HG03097 (cell line): ENCODE data around the gene BBOX1.
"Not testable (repeated sequence)": the region's sequence is repeated elsewhere in the genome, so short reads cannot be mapped to it uniquely, and the experiment has no call there.

Source experiments
- ATAC-seq: cut with Tn5 transposase; IDR thresholded peaks from one replicate; pipeline ENCODE4 v1.9.1; 2021; ENCODE audit not compliant: unreplicated experiment, low FRiP score

BBOX1 gene

DNA sequence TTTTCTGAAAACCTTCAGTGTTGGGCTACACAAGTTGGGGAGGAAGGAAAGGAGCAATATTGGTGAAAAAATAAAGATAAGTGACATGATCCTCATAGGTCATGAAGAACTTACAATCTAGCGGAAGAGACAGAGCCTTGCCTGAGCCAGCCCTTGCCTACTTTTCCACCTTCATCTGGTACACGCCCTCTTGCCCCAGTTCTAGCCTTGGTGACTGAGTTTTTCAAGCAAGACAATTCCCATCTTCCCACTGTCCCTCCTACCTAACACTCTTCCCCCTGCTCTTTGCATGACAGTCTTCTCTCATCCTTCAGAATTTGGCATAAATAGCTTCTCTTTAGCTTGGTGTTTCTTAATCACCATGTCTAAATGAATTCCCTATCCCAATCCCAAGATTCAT, 42.6 kb downstream of the BBOX1 start:
- no peak for ATAC-seq

DNA sequence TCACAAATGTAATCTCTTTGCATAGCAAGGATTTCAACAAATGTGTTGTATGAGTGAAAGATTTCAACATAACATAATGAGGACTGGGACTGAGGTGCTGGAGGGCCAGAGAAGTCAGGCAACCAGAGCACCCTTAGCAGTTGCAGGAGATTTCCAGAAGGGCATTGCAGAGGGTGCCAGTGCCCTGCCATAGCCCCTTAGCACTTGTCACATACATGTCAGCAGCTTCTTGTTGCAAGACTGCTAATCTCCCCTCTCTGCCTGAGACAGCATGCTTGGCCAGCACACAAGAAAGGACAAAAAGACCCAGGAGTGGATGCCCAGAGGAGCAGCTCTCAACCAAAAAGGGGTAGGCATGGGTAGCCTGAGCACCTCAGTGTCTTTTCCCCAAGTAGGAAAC, 43.2 kb downstream of the BBOX1 start:
- no peak for ATAC-seq

DNA sequence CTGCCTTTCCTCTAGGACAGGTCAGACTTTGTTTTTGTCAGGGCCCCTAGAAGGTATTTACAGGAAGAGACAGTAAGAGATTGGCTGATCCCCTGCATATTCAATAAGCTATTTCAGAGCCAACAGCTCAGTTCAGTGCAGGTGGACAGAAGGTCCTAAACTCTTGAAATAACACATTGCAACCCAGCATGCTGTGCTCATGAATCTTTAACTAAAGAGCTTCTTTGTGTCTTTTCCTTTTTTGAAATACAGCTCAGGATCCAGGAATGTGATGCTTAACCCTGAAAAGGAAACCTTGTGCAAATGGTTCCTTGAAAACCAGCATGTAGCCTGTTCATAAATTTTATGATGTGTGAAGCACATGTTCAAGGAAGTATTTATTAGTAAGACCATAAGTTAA, 43.9 kb downstream of the BBOX1 start:
- ATAC-seq = no peak

DNA sequence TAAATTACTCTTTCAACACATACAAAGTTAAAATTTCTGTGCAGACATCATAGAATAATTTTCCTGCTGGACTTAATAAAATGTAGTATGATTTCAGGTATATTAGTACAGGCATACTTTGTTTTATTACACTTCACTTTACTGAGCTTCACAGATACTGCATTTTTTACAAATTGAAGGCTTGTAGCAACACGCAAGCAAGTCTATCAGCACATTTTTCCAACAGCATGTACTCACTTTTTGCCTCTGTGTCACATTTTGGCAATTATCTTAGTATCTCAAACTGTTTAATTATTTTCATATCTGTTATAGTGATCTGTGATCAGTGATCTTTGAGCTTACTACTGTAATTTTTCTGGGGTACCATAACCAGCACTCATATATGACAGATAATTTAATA, 44.5 kb downstream of the BBOX1 start:
- ATAC-seq = no peak

DNA sequence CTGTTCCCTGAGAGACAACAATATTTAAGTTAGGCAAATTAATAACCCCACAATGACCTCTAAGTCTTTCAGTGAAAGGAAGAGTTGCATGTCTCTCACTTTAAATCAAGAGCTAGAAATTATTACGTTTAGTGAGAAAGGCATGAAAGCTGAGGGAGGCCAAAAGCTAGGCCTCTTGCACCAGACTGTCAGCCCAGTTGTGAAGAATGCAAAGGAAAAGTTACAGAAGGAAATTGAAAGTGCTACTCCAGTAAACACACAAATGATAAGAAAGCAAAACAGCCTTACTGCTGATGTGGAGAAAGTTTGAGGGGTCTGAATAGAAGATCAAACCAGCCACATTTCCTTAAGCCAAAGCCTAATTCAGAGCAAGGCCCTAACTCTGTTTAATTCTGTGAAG, 45.0 kb downstream of the BBOX1 start:
- ATAC-seq = no peak

DNA sequence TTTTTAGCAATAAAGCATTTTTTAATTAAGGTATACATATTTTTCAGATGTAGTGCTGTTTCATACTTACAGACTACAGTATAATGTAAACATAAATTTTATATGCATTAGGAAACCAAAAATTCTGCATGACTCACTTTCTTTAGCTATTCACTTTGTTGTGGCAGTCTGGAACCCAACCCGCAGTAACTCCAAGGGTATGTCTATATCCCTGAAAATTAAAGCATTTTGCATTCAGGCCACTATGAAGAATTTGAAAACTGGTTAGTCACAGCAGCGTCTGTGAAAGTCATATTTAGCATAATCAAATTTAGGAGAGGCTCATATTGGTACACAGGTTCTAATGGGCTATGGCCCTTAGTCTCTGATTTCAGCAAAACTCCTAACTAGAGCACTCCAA, 46.8 kb downstream of the BBOX1 start:
- ATAC-seq = no peak

DNA sequence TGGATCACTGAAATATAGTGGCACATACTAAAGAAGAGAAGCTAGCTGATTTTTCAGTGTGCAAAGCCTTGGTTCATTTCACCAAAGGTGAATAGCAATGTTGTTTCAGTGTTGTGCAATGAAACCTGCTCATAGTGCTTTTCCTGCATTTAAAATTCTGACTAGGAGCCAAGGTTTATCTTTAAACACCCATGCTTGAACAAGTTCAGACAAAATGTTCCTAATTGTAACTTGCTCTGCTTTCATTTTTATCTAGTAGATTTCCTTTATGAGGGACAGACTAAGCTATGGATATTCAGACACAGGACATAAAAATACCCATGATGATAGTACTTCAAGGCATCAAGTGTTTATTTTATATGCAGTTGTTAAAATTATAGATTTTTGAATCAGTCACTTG, 47.7 kb downstream of the BBOX1 start:
- ATAC-seq = no peak

DNA sequence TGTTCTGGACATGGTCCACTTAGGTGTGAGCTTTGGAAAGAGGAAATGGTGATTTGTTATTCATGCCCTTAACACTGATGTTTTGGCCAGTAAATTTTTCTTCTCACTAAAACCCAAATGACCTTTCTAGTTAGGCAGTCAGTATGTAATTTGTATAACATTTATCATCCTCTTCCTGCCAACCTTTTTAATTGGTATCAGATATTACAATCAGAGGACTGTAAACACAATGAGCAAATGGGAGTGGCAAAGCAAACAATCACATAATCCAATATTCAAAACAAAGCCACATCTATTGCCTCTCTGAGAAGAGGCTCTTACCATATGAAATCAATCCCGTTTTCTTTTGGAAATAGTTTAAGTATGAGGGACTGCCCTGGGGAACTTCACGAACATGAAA, 49.1 kb downstream of the BBOX1 start:
- ATAC-seq = no peak

DNA sequence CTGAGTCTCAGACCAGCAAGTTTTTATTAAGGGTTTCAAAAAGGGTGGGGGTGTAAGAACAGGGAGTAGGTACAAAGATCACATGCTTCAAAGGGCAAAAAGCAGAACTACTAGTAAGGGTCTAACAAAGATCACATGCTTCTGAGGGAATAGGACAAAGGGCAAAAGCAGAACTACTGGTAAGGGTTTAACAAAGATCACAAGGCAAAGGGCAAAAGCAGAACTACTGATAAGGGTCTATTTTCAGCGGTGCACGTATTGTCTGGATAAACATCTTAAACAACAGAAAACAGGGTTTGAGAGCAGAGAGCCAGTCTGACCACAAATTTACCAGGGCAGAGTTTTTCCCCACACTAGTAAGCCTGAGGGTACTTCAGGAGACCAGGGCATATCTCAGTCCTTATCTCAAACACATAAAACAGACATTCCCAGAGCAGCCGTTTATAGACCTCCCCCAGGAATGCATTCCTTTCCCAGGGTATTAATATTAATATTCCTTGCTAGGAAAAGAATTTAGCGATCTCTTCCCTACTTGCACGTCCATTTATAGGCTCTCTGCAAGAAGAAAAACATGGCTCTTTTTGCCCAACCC, 49.8 kb downstream of the BBOX1 start:
- ATAC-seq = not testable (repeated sequence)

DNA sequence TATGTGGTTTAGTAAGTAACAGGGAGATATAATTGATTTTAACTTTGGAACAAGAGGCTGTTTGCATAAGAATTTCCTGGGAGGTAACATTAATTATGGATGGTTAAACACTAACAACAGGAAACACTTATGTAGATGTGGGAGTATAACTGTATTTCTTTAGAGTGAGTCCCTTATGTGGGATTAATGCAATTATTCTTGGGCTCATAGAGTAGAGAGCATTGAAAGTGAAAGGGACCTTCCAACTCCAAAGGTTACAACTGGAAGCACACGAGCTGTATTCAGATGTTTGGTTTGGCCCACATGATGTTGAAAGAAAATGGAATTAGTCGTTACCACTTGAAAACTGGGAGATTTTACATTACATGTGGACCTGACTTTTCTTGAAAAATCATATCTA, 53.5 kb downstream of the BBOX1 start:
- no peak for ATAC-seq

DNA sequence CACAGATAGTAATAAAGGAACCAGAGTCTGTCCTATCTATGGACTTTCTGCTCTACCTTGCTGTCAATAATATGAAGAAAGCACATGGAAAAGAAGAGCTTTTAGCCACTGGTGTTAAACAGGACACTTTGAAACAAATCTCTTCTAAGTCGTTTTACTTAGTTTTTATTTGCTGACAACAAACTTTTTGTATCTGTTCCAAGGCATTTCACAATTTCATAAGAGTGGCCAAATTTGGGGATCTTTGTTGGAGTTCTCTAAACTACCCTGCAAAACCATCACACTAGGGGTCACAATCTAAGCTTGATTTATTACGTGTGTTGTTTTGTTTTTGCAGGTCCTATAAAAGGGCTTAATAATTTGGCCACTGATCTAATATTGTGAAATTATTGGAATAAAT, 54.4 kb downstream of the BBOX1 start:
- ATAC-seq = no peak

DNA sequence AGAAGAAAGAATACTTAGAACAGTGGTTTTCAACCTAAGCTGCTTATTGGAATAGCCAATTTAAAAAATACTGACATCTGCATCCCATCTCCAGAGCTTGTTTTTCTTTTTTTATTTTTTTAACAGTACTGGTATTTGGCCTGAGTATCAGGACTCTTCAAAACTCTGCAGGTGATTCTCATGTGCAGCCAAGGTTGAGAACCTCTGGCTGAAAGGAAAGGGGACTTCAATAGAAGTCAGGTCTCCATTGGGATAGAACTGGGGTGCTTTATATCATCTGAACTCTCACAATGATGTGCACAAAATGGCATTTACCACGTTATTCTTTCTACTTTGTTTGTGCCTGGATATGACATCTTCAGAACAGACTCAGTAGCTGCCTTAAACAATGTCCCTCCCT, 55.3 kb downstream of the BBOX1 start:
- ATAC-seq = no peak

DNA sequence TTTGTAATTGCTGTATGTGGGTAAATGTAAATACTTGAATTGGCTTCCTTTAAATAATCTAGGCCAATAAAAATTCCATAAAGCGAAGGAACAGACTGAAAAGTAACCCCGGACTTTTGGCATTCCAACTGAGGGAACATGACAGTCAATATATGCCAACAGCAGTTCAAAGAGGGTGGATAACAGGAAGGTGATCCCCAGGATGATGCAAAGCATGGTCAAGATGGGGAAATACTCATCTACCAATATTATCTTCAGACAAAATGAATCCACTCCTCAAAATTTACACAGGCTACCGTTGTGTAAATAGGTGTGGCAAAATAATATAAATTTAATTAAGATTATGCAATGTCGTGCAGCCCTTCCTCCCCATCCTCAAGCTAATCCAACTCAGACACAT, 56.9 kb downstream of the BBOX1 start:
- ATAC-seq = no peak

DNA sequence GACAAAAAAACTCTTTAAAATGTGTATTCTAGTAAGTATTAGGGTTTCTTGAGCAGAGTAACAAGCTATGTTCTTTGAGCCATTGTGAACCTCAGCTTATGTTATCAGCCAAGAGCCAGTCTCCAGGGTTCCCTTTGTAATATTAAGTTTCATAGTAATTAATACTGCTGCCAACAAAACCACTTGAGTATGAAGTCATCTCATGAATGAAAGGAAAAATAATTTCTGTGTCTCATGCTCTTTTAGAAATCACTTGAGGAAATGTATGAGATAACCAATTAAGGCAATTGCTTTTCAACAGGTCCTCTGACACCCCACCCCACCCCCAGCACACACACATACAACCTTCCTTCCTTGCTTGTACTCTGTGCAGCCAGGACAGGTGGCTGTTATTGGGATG, 59.9 kb downstream of the BBOX1 start:
- no peak for ATAC-seq

DNA sequence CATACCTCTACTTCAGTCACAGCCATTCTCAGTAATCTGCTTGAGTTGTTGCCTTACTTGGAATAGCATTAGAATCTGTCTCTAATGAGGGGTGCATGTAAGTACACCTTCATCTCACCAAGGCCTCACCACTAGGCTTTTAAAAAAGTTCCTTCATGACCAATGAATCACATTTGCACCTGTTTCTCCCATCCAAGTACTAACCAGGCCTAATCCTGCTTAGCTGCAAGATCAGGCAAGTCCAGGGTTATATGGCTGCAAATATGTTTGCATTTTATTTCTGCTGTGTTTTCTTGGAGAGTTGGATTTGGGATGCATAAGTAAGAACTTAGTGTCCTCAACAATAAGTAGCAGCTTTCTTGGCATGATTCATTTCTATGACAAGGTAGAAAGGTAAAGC, 66.9 kb downstream of the BBOX1 start:
- no peak for ATAC-seq

DNA sequence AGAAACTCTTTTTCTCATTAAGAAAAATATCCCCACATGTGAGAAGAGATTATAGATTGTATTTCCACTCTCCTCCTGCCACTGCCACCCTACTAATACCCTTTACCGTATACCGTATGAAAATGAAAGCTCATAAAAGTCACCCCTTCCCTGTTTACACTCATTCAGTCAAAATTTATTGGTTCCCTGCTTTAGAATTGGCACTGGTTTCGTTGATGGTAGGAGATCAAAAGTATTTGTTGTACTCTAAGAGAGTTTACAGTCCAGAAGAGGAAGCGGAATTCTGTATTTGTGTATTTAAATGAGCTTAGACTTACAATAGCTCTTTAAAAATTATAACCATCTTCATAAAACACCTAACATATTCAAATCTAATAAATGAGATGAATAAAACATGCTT, 68.2 kb downstream of the BBOX1 start:
- no peak for ATAC-seq

DNA sequence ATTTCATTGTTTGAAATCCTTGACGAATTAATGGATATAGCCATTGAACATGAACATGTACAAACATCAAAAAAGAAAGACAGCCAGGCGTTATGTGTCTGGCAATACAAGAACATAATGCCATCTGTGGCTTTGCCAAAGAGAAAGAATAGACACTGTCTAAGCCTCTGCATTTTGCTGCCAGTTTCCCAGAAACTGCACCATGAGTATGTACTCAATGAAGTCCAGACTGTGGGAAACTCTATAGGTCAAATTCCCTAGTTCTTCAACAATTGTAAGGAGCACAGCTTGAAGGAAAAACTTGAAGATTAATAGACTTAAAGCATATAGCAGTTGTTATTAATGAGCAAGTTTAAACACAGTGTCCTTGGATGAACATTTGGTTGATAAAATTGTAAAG, 71.3 kb downstream of the BBOX1 start:
- no peak for ATAC-seq

DNA sequence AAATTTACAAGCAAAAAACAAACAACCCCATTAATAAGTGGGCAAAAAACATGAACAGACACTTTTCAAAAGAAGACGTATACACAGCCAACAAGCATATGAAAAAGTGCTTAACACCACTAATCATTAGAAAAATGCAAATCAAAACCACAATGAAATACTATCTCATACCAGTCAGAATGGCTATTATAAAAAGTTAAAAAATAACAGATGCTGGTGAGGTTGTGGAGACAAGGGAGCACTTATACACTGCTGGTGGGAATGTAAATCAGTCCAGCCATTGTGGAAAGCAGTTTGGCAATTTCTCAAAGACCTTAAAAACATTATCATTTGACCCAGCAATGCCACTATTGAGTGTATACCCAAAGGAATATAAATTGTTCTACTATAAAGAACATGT, 72.3 kb downstream of the BBOX1 start:
- ATAC-seq = no peak

DNA sequence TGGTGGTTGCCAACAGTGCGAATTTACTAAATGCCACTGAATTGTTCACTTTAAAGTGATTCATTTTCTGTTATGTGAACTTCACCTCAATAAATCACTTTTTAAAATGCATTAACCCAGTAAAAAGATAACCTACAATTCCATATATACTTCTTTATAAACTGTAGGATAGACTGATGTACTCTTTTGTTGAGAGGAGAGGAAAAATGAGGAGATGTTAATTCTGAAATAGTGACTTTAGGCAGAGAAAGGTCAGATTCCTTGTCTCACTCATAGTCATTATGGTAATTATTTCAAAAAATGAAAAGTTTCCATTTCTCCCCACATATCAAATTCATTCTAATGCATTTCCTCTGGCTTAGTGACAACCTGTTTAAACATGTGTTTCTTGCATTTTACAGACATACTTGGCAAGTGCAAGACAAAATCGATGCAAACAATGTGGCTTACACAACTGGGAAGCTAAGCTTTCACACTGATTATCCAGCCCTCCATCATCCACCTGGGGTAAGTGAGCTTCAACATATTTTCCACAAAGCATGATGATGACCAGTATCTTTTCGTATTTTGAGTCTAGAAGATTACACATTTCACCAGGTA, 74.5 kb downstream of the BBOX1 start:
- no peak for ATAC-seq

DNA sequence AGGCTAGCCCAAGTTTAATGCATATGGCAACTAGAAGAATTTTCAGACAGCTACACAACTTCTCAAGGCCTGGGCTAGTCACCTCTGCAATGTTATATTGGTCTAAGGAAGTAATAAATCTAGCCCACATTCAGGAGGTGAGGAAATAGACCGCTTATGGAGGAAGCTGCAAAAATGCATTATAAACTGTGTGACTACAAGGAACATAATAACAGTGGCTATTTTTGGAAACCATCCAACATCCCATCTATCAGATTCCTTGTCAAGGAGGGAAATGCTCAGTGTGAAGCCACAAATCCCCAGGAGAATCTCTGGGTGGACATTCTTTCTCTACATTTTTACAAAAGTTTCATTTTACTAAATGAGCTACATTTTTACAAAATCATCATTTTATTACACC, 76.1 kb downstream of the BBOX1 start:
- no peak for ATAC-seq

DNA sequence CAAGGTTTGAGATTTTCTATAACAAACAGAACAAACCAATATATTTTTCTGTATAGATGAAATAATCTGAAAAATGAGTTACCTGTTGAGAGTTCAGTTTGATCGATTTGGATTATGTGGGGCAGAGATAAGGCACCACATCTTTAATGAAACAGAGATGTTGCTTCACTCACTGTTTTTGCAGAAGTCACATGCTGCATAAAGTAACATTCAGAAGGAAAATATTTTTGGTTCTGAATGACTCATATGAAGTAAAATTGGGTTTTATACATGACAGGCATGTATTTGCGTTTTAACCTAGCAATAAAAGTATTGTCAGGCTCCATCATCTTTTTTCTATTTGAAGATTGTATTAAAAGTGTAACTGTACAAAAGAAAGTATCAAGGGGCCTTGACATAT, 77.8 kb downstream of the BBOX1 start:
- no peak for ATAC-seq

DNA sequence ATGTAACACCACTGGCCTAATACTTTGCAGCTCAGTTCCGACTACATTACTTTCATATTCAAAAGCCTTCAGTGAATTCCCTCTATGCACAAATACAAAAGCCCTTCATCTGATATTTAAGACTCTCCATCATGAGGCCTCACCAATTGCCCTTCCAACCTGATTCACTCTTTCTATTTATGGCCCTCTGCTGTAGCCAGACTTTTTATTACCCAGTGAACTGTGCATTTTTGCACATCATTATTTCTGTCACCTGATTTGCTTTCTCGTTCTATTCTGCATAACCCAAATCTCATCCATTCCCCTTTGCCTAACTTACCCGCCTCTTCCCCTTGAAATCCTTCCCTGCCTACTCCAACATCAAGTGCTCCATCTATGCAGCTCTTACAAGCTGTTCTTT, 78.3 kb downstream of the BBOX1 start:
- no peak for ATAC-seq

DNA sequence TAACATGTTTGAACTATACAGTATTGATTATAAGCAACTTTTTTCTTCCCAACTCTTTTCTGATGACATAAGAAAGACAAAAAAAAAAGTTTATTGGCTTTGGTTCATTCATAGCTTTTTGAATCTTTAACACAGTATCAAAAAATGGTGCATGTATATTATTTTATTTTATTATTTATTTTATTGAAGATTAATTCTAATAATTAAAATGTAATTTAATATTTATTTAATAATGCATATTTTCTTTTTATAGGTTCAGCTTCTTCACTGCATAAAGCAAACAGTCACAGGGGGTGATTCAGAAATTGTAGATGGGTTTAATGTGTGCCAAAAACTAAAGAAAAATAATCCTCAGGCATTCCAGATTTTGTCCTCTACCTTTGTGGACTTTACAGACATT, 78.8 kb downstream of the BBOX1 start:
- no peak for ATAC-seq
